GM21576 (cell line): Measurements from ENCODE around the gene ZNF19.
"Not testable (repeated sequence)": the region's sequence is repeated elsewhere in the genome, so short reads cannot be mapped to it uniquely, and the experiment has no call there.

Experiments used
- ATAC-seq: cut with Tn5 transposase; IDR thresholded peaks from one replicate; pipeline ENCODE4 v1.9.1; 2021; ENCODE audit warnings: mild to moderate bottlenecking, moderate library complexity; ENCODE audit not compliant: unreplicated experiment

Gene ZNF19

GRCh38 chr16:71489122-71489521 lies at the start of gene ZNF19:
TSS of gene ZNF19 (minus strand) at chr16:71489324. CDS start at chr16:71482114, 7,210 bp downstream.
- no peak for ATAC-seq

GRCh38 chr16:71537643-71538042 lies 48.5 kb upstream of the ZNF19 start:
- ATAC-seq = no peak

- no peak for ATAC-seq
Observed at GRCh38 chr16:71536752-71537499, 47.8 kb upstream of the ZNF19 start.

GRCh38 chr16:71532366-71532765 lies 43.2 kb upstream of the ZNF19 start:
- no peak for ATAC-seq

GRCh38 chr16:71528863-71529262 lies 39.7 kb upstream of the ZNF19 start:
- no peak for ATAC-seq

- ATAC-seq = no peak
Observed at GRCh38 chr16:71528257-71528656, 39.1 kb upstream of the ZNF19 start.

GRCh38 chr16:71526111-71526631 lies 37.0 kb upstream of the ZNF19 start, which contains the start of gene CHST4:
TSS of gene CHST4 (plus strand) at chr16:71526426. CDS start at chr16:71536678, 10,252 bp downstream.
- no peak for ATAC-seq

GRCh38 chr16:71524566-71525553 lies 35.7 kb upstream of the ZNF19 start:
- ATAC-seq = no peak

GRCh38 chr16:71520550-71520949 lies 31.4 kb upstream of the ZNF19 start:
- ATAC-seq = no peak

GRCh38 chr16:71515026-71515425 lies 25.9 kb upstream of the ZNF19 start:
- no peak for ATAC-seq

- ATAC-seq = no peak
Observed at GRCh38 chr16:71514476-71514875, 25.4 kb upstream of the ZNF19 start.

GRCh38 chr16:71513302-71513701 lies 24.2 kb upstream of the ZNF19 start:
- ATAC-seq = no peak

GRCh38 chr16:71507061-71507460 lies 17.9 kb upstream of the ZNF19 start:
- no peak for ATAC-seq

GRCh38 chr16:71504901-71505300 lies 15.8 kb upstream of the ZNF19 start:
- no peak for ATAC-seq

- not testable (repeated sequence) for ATAC-seq
Observed at GRCh38 chr16:71504051-71504450, 14.9 kb upstream of the ZNF19 start.

GRCh38 chr16:71501547-71501946 lies 12.4 kb upstream of the ZNF19 start:
- ATAC-seq = no peak

- no peak for ATAC-seq
Observed at GRCh38 chr16:71500964-71501363, 11.8 kb upstream of the ZNF19 start.

- ATAC-seq = peak; percentile 53
Observed at GRCh38 chr16:71499775-71500364, 10.7 kb upstream of the ZNF19 start.

GRCh38 chr16:71498031-71498430 lies 8.9 kb upstream of the ZNF19 start:
- no peak for ATAC-seq

GRCh38 chr16:71493213-71493612 lies 4.1 kb upstream of the ZNF19 start:
- no peak for ATAC-seq

- no peak for ATAC-seq
Observed at GRCh38 chr16:71492786-71493185, 3.7 kb upstream of the ZNF19 start.
